HCT116 (cell line): Measurements from ENCODE around the gene ENGASE.

ENCODE experiments used
- ATF3 ChIP-seq: IDR thresholded peaks from 2 replicates; pipeline ENCODE4 v1.6.1; 2012
- ELF1 ChIP-seq: IDR thresholded peaks from 2 replicates; pipeline ENCODE4 v1.6.1; 2012; ENCODE audit warnings: low read depth, borderline replicate concordance
- EZH2 ChIP-seq: fragments of 200-600 bp; sonication (generic); IDR thresholded peaks from 2 replicates; pipeline ENCODE4 v1.6.1; 2017; ENCODE audit warnings: antibody characterized with exemption, mixed run types
- EZH2phosphoT487 ChIP-seq: fragments of 200-600 bp; IDR thresholded peaks from 2 replicates; pipeline ENCODE4 v1.6.1; 2018; ENCODE audit warnings: antibody characterized with exemption, borderline replicate concordance
- POLR2A ChIP-seq: IDR thresholded peaks from 2 replicates; pipeline ENCODE4 v1.7.0; 2011; ENCODE audit warnings: borderline replicate concordance; ENCODE audit not compliant: insufficient read depth, insufficient read length; ENCODE audit errors: extremely low read depth
- POLR2AphosphoS5 ChIP-seq: IDR thresholded peaks from 2 replicates; pipeline ENCODE4 v1.6.1; 2011; ENCODE audit warnings: mild to moderate bottlenecking, low read depth, low read length, moderate library complexity
- SP1 ChIP-seq: IDR thresholded peaks from 2 replicates; pipeline ENCODE4 v1.6.1; 2012; ENCODE audit warnings: low read depth
- ZNF274 ChIP-seq: fragments of 200-500 bp; sonication (Bioruptor generic); IDR thresholded peaks from 2 replicates; pipeline ENCODE4 v1.6.1; 2014; ENCODE audit warnings: mild to moderate bottlenecking, low read depth, low read length, inconsistent platforms
- TF ChIP-seq, protein P1 (sequence below), 3 experiments: fragments of 200-600 bp in 1 of 3; sonication (generic) in 1 of 3; IDR thresholded peaks in 2 of 3; conservative IDR thresholded peaks in 1 of 3; 2 replicates each; pipeline ENCODE4 v1.5.1; 2012 to 2017; ENCODE audit warnings: low read depth in 2 of 3, low read length in 2 of 3, antibody characterized with exemption in 1 of 3, borderline replicate concordance in 1 of 3, control low read depth in 1 of 3, mild to moderate bottlenecking in 1 of 3, mixed read lengths in 1 of 3, mixed run types in 1 of 3, moderate library complexity in 1 of 3; ENCODE audit not compliant: insufficient read depth in 1 of 3
- TF ChIP-seq, protein P2 (sequence below): IDR thresholded peaks from 2 replicates; pipeline ENCODE4 v1.6.1; 2011; ENCODE audit warnings: mild to moderate bottlenecking, low read length, moderate library complexity; ENCODE audit not compliant: insufficient replicate concordance; ENCODE audit errors: extremely low read depth
- TF ChIP-seq, protein P3 (sequence below): IDR thresholded peaks from 2 replicates; pipeline ENCODE4 v1.6.1; 2012

DNA sequence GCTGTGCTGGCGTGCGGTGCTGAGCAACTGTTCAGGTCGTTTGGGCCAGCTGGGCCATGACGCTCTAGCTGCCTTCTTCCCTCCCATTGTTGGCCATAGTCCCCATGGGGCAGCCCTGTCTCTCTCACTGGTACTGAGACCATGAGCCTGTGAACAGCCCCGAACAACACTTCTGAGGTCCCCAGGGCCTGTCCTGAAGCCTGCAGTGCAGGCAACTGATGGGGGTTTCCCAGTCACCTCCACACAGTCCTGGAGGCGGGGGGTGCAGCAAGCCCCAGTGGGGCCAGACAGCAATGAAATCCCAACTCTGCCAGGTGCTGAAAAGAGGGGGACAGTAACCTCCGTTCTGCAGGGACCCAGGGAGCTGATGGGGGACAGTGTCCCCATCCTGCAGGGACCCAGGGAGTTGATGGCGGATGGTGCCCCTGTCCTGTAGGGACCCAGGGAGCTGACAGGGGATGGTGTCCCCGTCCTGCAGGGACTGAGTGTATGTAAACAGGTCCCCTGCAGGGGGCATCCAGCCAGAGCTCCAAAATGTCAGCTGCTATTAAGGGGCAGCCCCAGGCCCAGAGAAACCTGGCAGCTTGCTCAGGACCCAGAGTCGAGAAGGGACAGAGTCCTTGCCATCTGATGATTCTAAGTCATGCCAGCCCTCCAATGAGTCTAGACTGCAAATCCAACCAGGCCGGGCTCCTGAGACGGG lies 30.4 kb downstream of the ENGASE start:
- TF ChIP-seq, protein P1, sequence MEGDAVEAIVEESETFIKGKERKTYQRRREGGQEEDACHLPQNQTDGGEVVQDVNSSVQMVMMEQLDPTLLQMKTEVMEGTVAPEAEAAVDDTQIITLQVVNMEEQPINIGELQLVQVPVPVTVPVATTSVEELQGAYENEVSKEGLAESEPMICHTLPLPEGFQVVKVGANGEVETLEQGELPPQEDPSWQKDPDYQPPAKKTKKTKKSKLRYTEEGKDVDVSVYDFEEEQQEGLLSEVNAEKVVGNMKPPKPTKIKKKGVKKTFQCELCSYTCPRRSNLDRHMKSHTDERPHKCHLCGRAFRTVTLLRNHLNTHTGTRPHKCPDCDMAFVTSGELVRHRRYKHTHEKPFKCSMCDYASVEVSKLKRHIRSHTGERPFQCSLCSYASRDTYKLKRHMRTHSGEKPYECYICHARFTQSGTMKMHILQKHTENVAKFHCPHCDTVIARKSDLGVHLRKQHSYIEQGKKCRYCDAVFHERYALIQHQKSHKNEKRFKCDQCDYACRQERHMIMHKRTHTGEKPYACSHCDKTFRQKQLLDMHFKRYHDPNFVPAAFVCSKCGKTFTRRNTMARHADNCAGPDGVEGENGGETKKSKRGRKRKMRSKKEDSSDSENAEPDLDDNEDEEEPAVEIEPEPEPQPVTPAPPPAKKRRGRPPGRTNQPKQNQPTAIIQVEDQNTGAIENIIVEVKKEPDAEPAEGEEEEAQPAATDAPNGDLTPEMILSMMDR (IDR thresholded peaks at IDR 0.05 in 2 of 3, conservative IDR thresholded peaks at IDR 0.05 in 1 of 3; ENCODE audit: borderline replicate concordance in 1 of 3, insufficient read depth in 1 of 3, low read depth in 2 of 3, low read length in 2 of 3) = peak in 2 of 3 experiments; percentile 26 to 27; a peak in 2 of 6 replicates
- TF ChIP-seq POLR2A (no peak), ZNF274 (no peak), ATF3 (no peak), POLR2AphosphoS5 (no peak), SP1 (no peak), EZH2phosphoT487 (no peak), ELF1 (no peak), EZH2 (no peak)
- TF ChIP-seq, protein P2, sequence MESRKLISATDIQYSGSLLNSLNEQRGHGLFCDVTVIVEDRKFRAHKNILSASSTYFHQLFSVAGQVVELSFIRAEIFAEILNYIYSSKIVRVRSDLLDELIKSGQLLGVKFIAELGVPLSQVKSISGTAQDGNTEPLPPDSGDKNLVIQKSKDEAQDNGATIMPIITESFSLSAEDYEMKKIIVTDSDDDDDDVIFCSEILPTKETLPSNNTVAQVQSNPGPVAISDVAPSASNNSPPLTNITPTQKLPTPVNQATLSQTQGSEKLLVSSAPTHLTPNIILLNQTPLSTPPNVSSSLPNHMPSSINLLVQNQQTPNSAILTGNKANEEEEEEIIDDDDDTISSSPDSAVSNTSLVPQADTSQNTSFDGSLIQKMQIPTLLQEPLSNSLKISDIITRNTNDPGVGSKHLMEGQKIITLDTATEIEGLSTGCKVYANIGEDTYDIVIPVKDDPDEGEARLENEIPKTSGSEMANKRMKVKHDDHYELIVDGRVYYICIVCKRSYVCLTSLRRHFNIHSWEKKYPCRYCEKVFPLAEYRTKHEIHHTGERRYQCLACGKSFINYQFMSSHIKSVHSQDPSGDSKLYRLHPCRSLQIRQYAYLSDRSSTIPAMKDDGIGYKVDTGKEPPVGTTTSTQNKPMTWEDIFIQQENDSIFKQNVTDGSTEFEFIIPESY = no peak
- TF ChIP-seq, protein P3, sequence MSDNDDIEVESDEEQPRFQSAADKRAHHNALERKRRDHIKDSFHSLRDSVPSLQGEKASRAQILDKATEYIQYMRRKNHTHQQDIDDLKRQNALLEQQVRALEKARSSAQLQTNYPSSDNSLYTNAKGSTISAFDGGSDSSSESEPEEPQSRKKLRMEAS = no peak
